Measurements from ENCODE around the gene SAMM50.

Gene SAMM50

GRCh38 chr22:43996981-43997265, 41.7 kb downstream of the SAMM50 start:
- Histone ChIP-seq H3K9me3 (ENCODE audit: control insufficient read depth, insufficient read depth, low read length) (no peaks in the 10 kb centered on the region), H3K4me1 (ENCODE audit: control insufficient read depth, low read length) (peaks cover 48% of the 10 kb centered on the region), H3K27me3 (ENCODE audit: control insufficient read depth, low read length) (no peaks in the 10 kb centered on the region), H3K4me2 (ENCODE audit: low read length) (no peak overlapping the region), H4K20me1 (ENCODE audit: control insufficient read depth, insufficient read depth, low read depth, low read length) (peaks cover 6% of the 10 kb centered on the region; the same call in 1 of the 2 replicates), H3K9me2 (replicated peaks; ENCODE audit: control insufficient read depth, low read length) (no peaks in the 10 kb centered on the region), H3F3A (ENCODE audit: control insufficient read depth, insufficient read depth) (no peaks in the 10 kb centered on the region), H3K79me2 (ENCODE audit: control insufficient read depth, low read length) (0 out of 2 replicates have a peak, but pooled peaks cover 7% of the 10 kb centered on the region), H3K36me3 (ENCODE audit: control insufficient read depth, low read length) (peaks cover 75% of the 10 kb centered on the region), H3K27ac (ENCODE audit: low read depth, low read length) (no peak overlapping the region), H3K4me3 (ENCODE audit: low read length) (no peak overlapping the region)
- no peak for TF ChIP-seq EZH2phosphoT487 (IDR thresholded peaks at IDR 0.05; ENCODE audit: borderline replicate concordance, low read length)
- TF ChIP-seq, protein P1, sequence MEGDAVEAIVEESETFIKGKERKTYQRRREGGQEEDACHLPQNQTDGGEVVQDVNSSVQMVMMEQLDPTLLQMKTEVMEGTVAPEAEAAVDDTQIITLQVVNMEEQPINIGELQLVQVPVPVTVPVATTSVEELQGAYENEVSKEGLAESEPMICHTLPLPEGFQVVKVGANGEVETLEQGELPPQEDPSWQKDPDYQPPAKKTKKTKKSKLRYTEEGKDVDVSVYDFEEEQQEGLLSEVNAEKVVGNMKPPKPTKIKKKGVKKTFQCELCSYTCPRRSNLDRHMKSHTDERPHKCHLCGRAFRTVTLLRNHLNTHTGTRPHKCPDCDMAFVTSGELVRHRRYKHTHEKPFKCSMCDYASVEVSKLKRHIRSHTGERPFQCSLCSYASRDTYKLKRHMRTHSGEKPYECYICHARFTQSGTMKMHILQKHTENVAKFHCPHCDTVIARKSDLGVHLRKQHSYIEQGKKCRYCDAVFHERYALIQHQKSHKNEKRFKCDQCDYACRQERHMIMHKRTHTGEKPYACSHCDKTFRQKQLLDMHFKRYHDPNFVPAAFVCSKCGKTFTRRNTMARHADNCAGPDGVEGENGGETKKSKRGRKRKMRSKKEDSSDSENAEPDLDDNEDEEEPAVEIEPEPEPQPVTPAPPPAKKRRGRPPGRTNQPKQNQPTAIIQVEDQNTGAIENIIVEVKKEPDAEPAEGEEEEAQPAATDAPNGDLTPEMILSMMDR (IDR thresholded peaks at IDR 0.05; ENCODE audit: low read depth, low read length, poor library complexity, severe bottlenecking): no peak

- TF ChIP-seq, protein P1 (IDR thresholded peaks at IDR 0.05; ENCODE audit: low read depth, low read length, poor library complexity, severe bottlenecking): no peak
- no peak for TF ChIP-seq EZH2phosphoT487 (IDR thresholded peaks at IDR 0.05; ENCODE audit: borderline replicate concordance, low read length)
- H3K9me3 ChIP-seq (ENCODE audit: control insufficient read depth, insufficient read depth, low read length): no peaks in the 10 kb centered on the region
- H3K79me2 ChIP-seq (ENCODE audit: control insufficient read depth, low read length): 0 out of 2 replicates have a peak, but pooled peaks cover 3% of the 10 kb centered on the region
- H3K4me3 ChIP-seq (ENCODE audit: low read length): no peak overlapping the region
- peaks cover 1% of the 10 kb centered on the region for H4K20me1 ChIP-seq (ENCODE audit: control insufficient read depth, insufficient read depth, low read depth, low read length)
- H3K27ac ChIP-seq (ENCODE audit: low read depth, low read length): no peak overlapping the region
- H3K4me2 ChIP-seq (ENCODE audit: low read length): no peak overlapping the region
- H3K36me3 ChIP-seq (ENCODE audit: control insufficient read depth, low read length): peaks cover 57% of the 10 kb centered on the region
- no peaks in the 10 kb centered on the region for H3F3A ChIP-seq (ENCODE audit: control insufficient read depth, insufficient read depth)
- no peaks in the 10 kb centered on the region for H3K27me3 ChIP-seq (ENCODE audit: control insufficient read depth, low read length)
- no peaks in the 10 kb centered on the region for H3K9me2 ChIP-seq (replicated peaks; ENCODE audit: control insufficient read depth, low read length)
- H3K4me1 ChIP-seq (ENCODE audit: control insufficient read depth, low read length): peaks cover 35% of the 10 kb centered on the region
Measured at GRCh38 chr22:43998679-43999264, 43.5 kb downstream of the SAMM50 start.

DNA sequence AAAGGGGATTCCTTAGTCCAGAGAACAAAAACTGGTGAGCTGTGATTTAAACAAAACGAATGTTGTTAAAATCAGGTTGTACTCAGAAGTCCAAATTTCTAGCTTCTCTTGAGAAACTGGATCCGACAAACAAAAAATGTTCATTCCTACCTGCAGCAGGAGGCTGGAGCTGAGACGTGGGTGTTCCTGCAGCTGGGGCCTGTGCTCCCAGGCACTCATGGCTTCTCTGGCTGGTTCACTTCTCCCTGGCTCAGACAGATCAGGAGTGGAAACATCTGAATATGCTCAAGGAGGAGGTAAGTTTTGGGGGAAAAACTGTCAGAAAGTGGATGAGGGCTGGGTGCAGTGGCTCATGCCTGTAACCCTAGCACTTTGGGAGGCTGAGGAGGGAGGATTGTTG, 44.1 kb downstream of the SAMM50 start:
- no peaks in the 10 kb centered on the region for H3K9me3 ChIP-seq (ENCODE audit: control insufficient read depth, insufficient read depth, low read length)
- no peaks in the 10 kb centered on the region for H3F3A ChIP-seq (ENCODE audit: control insufficient read depth, insufficient read depth)
- no peaks in the 10 kb centered on the region; the same call in 1 of the 2 replicates for H4K20me1 ChIP-seq (ENCODE audit: control insufficient read depth, insufficient read depth, low read depth, low read length)
- no peaks in the 10 kb centered on the region for H3K27me3 ChIP-seq (ENCODE audit: control insufficient read depth, low read length)
- no peaks in the 10 kb centered on the region for H3K9me2 ChIP-seq (replicated peaks; ENCODE audit: control insufficient read depth, low read length)
- H3K4me3 ChIP-seq (ENCODE audit: low read length): no peak overlapping the region
- H3K4me2 ChIP-seq (ENCODE audit: low read length): no peak overlapping the region
- TF ChIP-seq EZH2phosphoT487 (IDR thresholded peaks at IDR 0.05; ENCODE audit: borderline replicate concordance, low read length): no peak
- TF ChIP-seq, protein P1 (IDR thresholded peaks at IDR 0.05; ENCODE audit: low read depth, low read length, poor library complexity, severe bottlenecking): no peak
- H3K4me1 ChIP-seq (ENCODE audit: control insufficient read depth, low read length): peaks cover 33% of the 10 kb centered on the region
- H3K79me2 ChIP-seq (ENCODE audit: control insufficient read depth, low read length): no peaks in the 10 kb centered on the region
- H3K27ac ChIP-seq (ENCODE audit: low read depth, low read length): no peak overlapping the region
- H3K36me3 ChIP-seq (ENCODE audit: control insufficient read depth, low read length): peaks cover 51% of the 10 kb centered on the region
